GM19438 (cell line): Measurements from ENCODE around the gene PIK3C3.
"Not testable (repeated sequence)": the region's sequence is repeated elsewhere in the genome, so short reads cannot be mapped to it uniquely, and the experiment has no call there.

Experiments
- ATAC-seq: cut with Tn5 transposase; IDR thresholded peaks from one replicate; pipeline ENCODE4 v1.9.1; 2021; ENCODE audit warnings: low read depth; ENCODE audit not compliant: unreplicated experiment

Gene PIK3C3

GRCh38 chr18:42011053-42011452 is 56.0 kb downstream of the PIK3C3 start:
- peak; percentile 99 for ATAC-seq

- ATAC-seq, result no peak
These were observed 63.8 kb downstream of the PIK3C3 start for GRCh38 chr18:42018831-42019230.

GRCh38 chr18:42024131-42024530 is 69.1 kb downstream of the PIK3C3 start:
- ATAC-seq, result no peak

- peak; percentile 9 for ATAC-seq
These were observed 70.5 kb downstream of the PIK3C3 start for GRCh38 chr18:42025491-42025890.

GRCh38 chr18:42025974-42026625 is 71.1 kb downstream of the PIK3C3 start:
- ATAC-seq, result peak; percentile 89

GRCh38 chr18:42028247-42028832 is 73.3 kb downstream of the PIK3C3 start:
- no peak for ATAC-seq

- ATAC-seq, result no peak
These were observed 74.1 kb downstream of the PIK3C3 start for GRCh38 chr18:42029092-42029491.

GRCh38 chr18:42030586-42031182 is 75.7 kb downstream of the PIK3C3 start:
- ATAC-seq, result no peak

- ATAC-seq, result no peak
These were observed 77.4 kb downstream of the PIK3C3 start for GRCh38 chr18:42032447-42032846.

GRCh38 chr18:42033137-42033810 is 78.2 kb downstream of the PIK3C3 start:
- no peak for ATAC-seq

GRCh38 chr18:42038936-42039335 is 83.9 kb downstream of the PIK3C3 start:
- ATAC-seq, result no peak

- ATAC-seq, result no peak
These were observed 84.4 kb downstream of the PIK3C3 start for GRCh38 chr18:42039396-42039795.

- no peak for ATAC-seq
These were observed 86.8 kb downstream of the PIK3C3 start for GRCh38 chr18:42041793-42042192.

GRCh38 chr18:42045346-42045745 is 90.3 kb downstream of the PIK3C3 start:
- no peak for ATAC-seq

- ATAC-seq, result no peak
These were observed 92.7 kb downstream of the PIK3C3 start for GRCh38 chr18:42047721-42048120.

GRCh38 chr18:42048158-42048557 is 93.1 kb downstream of the PIK3C3 start:
- no peak for ATAC-seq

GRCh38 chr18:42049536-42049935 is 94.5 kb downstream of the PIK3C3 start:
- not testable (repeated sequence) for ATAC-seq

GRCh38 chr18:42051411-42051810 is 96.4 kb downstream of the PIK3C3 start:
- no peak for ATAC-seq

- no peak for ATAC-seq
These were observed 97.2 kb downstream of the PIK3C3 start for GRCh38 chr18:42052122-42052708.

GRCh38 chr18:42053188-42053781 is 98.3 kb downstream of the PIK3C3 start:
- peak; percentile 79 for ATAC-seq

GRCh38 chr18:42064109-42064508 is 109.1 kb downstream of the PIK3C3 start:
- no peak for ATAC-seq
